MG63 (cell line): ENCODE results near the gene AGRP. TPM values are rescaled to one million over a fixed set of nuclear protein-coding genes. Genes with fewer than 3 reads are reported as not detected.

ENCODE experiments used
- DNase-seq: peaks from one replicate; pipeline ENCODE4 v3.0.0-alpha.2; 2020
- H3K27me3 ChIP-seq: fragments of 250-450 bp; sonication (Bioruptor Pico); 2 replicates; pipeline ENCODE4 v1.5.1; 2020; ENCODE audit warnings: mild to moderate bottlenecking, moderate library complexity
- H3K36me3 ChIP-seq: fragments of 250-450 bp; sonication (Bioruptor Pico); 2 replicates; pipeline ENCODE4 v1.5.1; 2020; ENCODE audit warnings: mild to moderate bottlenecking, moderate library complexity
- H3K4me3 ChIP-seq: fragments of 250-450 bp; sonication (Bioruptor Pico); 2 replicates; pipeline ENCODE4 v1.5.1; 2020; ENCODE audit warnings: mild to moderate bottlenecking, moderate library complexity
- H3K9me3 ChIP-seq: fragments of 250-450 bp; sonication (Bioruptor Pico); 2 replicates; pipeline ENCODE4 v1.5.1; 2020; ENCODE audit warnings: mild to moderate bottlenecking, moderate library complexity
- total RNA-seq: library from RNA; depleted of rRNA; stranded (reverse); fragments of >200 nt; shearing (Covaris generic); gene quantifications from 2 replicates; pipeline ENCODE4 v1.2.3, GENCODE V29; 2014; ENCODE audit warnings: low replicate concordance; rRNA removed

Gene AGRP, protein sequence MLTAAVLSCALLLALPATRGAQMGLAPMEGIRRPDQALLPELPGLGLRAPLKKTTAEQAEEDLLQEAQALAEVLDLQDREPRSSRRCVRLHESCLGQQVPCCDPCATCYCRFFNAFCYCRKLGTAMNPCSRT
- not detected in 2 replicates for total RNA-seq

DNA sequence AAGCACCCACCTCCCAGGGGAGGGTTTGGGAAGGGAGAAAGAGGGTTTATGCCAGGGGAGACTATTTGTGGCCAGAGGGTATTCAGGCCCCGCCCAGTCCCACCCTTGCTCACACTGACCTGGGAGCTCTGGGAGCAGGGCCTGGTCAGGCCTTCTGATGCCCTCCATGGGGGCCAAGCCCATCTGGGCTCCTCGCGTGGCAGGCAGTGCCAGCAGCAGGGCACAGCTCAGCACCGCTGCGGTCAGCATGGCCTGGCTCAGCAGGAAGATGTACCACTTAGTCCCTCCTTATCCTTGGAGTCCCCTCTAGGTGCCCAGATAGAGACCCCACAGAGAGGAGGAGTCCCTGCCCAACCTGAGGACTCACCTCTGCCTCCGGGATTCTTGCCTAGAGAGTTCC lies at the start of gene AGRP:
Gene AGRP (minus strand): TSS at position 398 of the 400 bp plus-strand sequence. CDS start 149 bp downstream, at position 249.
- DNase-seq: no peak
- no peak within 1 kb of the TSS for H3K4me3 ChIP-seq
- H3K36me3 ChIP-seq: no peaks in the 10 kb centered on the region

DNA sequence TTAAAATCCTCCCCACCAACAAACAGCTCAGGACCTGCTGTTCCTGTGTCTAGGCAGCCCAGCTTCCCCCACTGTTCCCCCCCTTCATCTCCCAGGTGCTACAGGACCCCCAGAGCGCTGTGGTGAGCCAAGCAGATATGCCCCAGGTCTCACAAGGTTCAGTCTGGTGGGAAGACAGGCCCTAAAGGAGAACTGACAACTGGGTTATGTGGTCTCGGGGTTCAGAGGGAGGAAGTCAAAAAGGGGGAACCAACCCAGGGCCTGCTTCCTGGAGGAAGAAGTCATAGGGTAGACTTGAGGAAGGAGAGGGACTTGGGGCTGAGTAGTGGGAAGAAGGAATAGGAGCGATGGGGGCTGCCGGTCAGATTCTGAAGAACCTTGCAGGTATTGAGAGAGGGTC lies 47.9 kb upstream of the AGRP start:
- DNase-seq: no peak
- Histone ChIP-seq H3K36me3 (no peaks in the 10 kb centered on the region; the same call in 1 of the 2 replicates), H3K27me3 (no peaks in the 10 kb centered on the region), H3K9me3 (no peaks in the 10 kb centered on the region), H3K4me3 (no peak overlapping the region)

More for the DNA sequence above, at the start of gene AGRP:
- no peaks in the 10 kb centered on the region for H3K9me3 ChIP-seq
- H3K27me3 ChIP-seq: no peaks in the 10 kb centered on the region

DNA sequence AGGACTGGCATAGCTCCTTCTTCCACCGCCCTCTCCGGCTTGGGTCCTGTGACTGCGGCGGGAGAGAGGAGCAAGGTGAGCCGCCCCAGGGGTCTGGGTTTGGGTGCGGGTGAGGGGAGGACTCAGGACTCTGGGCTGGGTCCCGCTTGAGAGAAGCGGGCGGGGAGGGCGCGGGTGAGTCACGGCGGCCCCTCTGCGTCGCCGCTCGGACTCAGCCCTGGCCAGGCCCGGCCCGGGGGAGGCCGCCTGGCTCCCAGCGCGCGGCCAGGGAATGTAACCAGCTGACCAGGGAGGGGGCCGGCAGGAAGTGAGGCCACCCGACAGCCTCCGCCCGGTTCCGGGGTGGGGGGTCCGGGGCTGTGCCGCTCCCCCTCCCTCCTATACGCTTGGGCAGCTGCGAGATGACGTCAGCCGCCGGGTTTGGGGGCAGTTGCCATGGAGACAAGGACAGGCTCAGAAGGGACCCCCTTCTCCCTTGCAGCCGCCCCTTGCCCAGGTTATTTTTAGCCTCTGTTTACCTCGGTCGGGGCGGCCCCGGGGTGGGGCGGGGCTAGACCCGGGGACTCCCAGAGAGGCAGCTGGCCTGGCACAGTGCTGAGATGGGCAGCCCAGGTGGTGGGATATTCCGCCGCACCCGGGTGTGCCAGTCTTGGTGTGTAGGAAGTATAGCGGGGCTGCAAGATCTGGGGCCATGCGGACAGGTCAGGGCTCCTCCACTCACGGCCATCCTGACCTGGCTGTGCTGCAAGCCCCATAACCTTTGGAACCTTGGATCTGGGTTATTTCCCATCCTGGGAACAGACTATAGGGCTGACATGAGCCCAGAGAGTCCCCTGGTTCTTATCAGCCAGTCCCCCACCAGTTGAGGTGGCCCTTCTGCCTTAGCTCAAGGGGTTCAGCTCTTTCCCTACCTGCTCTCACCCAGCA lies 46.9 kb upstream of the AGRP start:
- Histone ChIP-seq H3K4me3 (peak overlapping the region; percentile 71), H3K36me3 (no peaks in the 10 kb centered on the region; the same call in 1 of the 2 replicates), H3K9me3 (no peaks in the 10 kb centered on the region), H3K27me3 (no peaks in the 10 kb centered on the region)
- peak; percentile 77 for DNase-seq

- DNase-seq: peak; percentile 31
- H3K27me3 ChIP-seq: no peaks in the 10 kb centered on the region
- no peaks in the 10 kb centered on the region for H3K9me3 ChIP-seq
- H3K36me3 ChIP-seq: no peaks in the 10 kb centered on the region; the same call in 1 of the 2 replicates
- peak overlapping the region; percentile 71 for H3K4me3 ChIP-seq
These were observed 46.2 kb upstream of the AGRP start for GRCh38 chr16:67529582-67530012.

- H3K27me3 ChIP-seq: no peaks in the 10 kb centered on the region
- no peaks in the 10 kb centered on the region for H3K36me3 ChIP-seq
- peak overlapping the region; percentile 71 for H3K4me3 ChIP-seq
- DNase-seq: peak; percentile 48
- H3K9me3 ChIP-seq: no peaks in the 10 kb centered on the region
These were observed 45.7 kb upstream of the AGRP start for GRCh38 chr16:67528870-67529581.

- no peaks in the 10 kb centered on the region for H3K27me3 ChIP-seq
- DNase-seq: peak; percentile 44
- peak within 1 kb of the TSS; percentile 71 for H3K4me3 ChIP-seq
- H3K9me3 ChIP-seq: no peaks in the 10 kb centered on the region
- H3K36me3 ChIP-seq: no peaks in the 10 kb centered on the region
These were observed 45.0 kb upstream of the AGRP start, which contains the start of gene RIPOR1 for GRCh38 chr16:67528222-67528869. Gene RIPOR1 (plus strand): TSS chr16:67528829. CDS start chr16:67538447, 9,618 bp downstream.

DNA sequence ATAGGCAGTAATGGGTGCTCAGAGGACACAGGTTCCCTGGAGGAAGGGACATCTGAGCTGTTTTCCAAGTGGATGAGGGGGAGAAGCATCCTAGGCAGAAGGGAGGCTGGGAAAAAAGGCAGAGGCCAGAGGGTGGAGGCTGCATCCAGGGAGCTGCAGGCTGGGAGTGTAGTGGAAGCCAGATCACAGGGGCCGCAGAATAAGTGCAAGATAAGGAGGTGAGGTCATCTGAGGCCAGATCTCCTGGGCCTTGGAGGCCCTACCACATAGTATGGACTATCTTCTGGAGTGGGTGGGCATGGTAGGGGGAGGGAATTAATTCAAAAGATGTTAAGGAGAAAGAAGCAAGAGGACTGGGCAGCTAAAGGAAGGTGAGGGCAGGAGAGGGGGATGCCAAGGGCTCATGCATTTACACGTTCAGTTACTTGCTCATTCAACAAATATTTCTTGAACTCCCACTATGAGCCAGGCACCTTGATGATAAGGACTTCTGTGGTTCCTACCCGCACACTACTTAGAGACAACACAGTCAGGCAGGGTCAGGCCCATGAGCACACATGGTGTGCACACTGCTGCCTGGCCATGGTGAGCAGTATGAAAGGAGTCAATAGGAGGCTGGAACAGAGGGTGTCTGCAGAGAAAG lies 42.9 kb upstream of the AGRP start:
- H3K36me3 ChIP-seq: no peaks in the 10 kb centered on the region
- no peak overlapping the region for H3K4me3 ChIP-seq
- DNase-seq: no peak
- H3K27me3 ChIP-seq: no peaks in the 10 kb centered on the region
- H3K9me3 ChIP-seq: no peaks in the 10 kb centered on the region

DNA sequence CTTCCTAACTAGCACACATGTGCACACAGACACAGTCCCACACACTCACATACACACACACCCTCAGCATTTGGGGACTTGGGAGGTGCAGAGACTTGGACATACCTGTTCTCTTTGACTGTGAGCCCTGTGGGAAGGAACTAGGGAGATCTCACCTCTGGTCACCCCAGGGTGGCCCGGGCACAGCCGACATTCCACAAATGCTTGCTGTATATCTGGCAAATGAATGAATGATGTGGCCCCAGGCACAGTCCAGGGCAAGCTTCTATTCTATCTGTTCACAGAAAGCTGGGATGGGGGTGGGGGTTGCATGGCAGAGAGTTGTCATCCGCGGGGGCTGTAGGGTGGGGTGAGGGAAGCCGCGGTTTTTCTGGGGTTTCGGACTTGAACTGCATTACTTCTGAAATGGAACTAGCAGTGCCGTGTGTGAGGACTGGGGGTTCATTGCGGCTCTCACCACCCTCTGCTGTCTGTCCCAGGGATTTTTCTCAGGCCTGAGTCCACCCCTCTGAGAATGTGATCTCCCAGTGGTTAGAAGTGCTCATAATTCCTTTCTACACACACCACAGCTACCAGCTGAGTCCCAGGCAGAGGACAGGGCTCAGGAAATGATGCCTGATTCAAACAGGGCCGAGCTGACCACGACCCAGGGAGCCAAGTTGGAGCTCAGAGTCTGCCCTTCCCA lies 42.0 kb upstream of the AGRP start:
- no peak for DNase-seq
- Histone ChIP-seq H3K9me3 (no peaks in the 10 kb centered on the region), H3K27me3 (no peaks in the 10 kb centered on the region), H3K4me3 (no peak overlapping the region), H3K36me3 (no peaks in the 10 kb centered on the region)

DNA sequence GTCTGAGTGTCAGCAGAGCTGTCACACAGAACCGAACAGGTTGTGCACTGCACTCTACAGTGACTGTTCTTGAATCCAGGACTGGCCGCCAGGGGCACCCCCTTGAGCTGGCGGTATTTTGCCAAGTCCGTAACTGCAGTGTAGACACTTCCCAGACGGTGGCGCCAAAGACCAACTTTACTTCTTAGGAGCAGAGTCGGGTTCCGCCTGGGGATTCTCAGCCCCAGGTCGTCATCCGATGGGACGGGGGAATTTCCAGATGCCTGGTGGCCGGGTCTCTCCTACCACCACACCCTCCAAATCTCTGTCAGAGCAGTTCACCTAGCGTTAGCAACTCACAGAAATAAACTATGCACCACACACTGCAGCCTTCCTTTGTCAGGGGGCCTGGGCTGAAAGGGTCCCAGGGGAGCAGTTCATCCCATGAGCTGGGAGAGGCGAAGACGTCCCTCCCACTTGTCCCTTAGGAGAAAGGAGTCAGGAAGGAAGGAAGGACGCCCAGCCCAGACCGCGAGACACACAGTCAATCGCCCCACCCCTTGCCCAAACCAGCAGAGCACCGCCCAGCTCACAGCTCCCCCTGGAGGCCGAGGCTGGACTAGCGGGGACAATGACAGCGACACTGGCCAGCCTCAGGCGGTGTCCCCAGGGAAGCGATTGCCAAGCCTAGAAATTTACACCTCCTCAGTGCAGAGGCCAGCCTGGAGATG lies 37.9 kb upstream of the AGRP start:
- no peaks in the 10 kb centered on the region for H3K9me3 ChIP-seq
- H3K4me3 ChIP-seq: peak overlapping the region; percentile 53
- peak; percentile 81 for DNase-seq
- H3K27me3 ChIP-seq: no peaks in the 10 kb centered on the region
- no peaks in the 10 kb centered on the region for H3K36me3 ChIP-seq

DNA sequence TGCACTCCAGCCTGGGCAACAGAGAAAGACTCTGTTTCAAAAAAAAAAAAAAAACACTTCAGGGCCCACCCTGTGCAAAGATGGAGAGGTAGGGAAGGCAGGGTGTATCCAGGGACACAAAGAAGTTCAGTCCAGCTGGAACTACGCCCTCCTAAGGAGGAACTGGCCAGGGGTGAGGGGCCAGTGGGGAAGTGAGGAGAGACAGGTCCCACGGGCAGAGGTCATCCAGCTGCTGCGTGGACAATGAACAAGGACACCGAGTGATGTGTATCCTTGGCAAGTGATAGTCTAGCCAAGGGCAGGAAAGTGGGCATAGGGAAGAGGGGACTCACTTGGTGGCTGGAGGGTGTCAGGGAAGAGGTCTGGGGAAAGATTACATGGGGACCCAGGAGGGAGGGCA lies 35.9 kb upstream of the AGRP start:
- Histone ChIP-seq H3K27me3 (no peaks in the 10 kb centered on the region), H3K4me3 (no peak overlapping the region), H3K9me3 (no peaks in the 10 kb centered on the region), H3K36me3 (no peaks in the 10 kb centered on the region)
- DNase-seq: no peak

GRCh38 chr16:67518676-67519075 lies 35.3 kb upstream of the AGRP start:
- Histone ChIP-seq H3K9me3 (no peaks in the 10 kb centered on the region), H3K27me3 (no peaks in the 10 kb centered on the region), H3K4me3 (no peak overlapping the region), H3K36me3 (no peaks in the 10 kb centered on the region)
- no peak for DNase-seq

DNA sequence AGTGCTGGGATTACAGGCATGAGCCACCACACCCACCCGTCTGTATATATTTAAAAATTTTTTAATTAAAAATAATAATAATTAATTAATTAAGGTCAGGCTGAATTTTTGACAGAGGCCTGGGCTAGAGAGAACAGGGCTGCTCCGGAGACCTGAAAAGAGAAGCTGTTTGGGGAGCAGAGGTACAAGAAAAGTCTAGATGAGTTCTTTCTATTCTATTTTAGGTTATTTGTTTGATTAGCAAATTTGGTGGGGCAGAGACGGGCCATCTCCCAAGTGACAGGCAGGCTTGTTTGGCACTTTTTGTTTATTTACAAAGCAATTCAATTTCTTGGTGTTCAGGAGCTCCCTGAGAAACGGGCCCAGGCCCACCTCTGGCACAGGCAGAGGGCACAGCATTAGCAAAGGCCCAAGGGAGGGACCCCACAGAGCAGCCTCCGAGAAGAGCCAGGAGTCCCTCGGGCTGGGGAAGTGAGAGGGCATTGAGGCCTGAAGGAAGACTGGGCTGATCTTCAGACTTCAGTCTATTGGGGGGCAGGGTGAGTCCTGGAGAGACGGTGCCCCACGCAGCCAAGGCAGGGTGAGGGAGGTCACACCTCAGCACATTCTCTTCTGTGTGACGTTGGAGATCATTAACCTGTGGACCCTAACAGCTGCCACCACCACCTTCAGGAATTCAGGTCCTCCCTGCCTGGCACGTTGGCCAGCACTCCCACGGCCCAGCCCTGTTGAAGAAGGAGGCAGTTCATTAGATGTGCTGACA lies 34.5 kb upstream of the AGRP start:
- no peaks in the 10 kb centered on the region for H3K36me3 ChIP-seq
- no peaks in the 10 kb centered on the region for H3K27me3 ChIP-seq
- DNase-seq: no peak
- no peak overlapping the region for H3K4me3 ChIP-seq
- H3K9me3 ChIP-seq: no peaks in the 10 kb centered on the region

DNA sequence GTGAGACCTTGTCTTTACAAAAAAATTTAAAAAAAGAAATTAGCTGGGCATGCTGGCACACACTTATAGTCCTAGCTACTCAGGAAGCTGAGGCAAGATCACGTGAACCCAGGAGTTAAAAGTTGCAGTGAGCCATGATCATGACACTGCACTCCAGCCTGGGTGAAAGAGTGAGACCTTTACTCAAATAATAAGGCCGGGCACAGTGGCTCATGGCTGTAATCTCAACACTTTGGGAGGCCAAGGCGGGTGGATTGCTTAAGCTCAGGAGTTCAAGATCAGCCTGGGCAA lies 33.8 kb upstream of the AGRP start:
- Histone ChIP-seq H3K27me3 (no peaks in the 10 kb centered on the region), H3K9me3 (no peaks in the 10 kb centered on the region), H3K4me3 (no peak overlapping the region), H3K36me3 (no peaks in the 10 kb centered on the region)
- no peak for DNase-seq

- Histone ChIP-seq H3K27me3 (no peaks in the 10 kb centered on the region), H3K36me3 (no peaks in the 10 kb centered on the region), H3K9me3 (no peaks in the 10 kb centered on the region), H3K4me3 (no peak overlapping the region)
- no peak for DNase-seq
These were observed 33.2 kb upstream of the AGRP start for GRCh38 chr16:67516296-67517154.
